Kidney (tissue), 14 donors: ENCODE results near the gene CPA5. TPM values are rescaled to one million over a fixed set of nuclear protein-coding genes. Genes with fewer than 3 reads are reported as not detected.

Experiments used
- DNase-seq, 5 donors: peaks; one replicate each; pipeline ENCODE4 v3.0.0-alpha.2; 2013 to 2020
- FAIRE-seq: peaks from 2 replicates; lab custom pipeline; 2012; peaks lifted over from hg19 to GRCh38; lab: Jason Lieb, UNC
- H3K27ac ChIP-seq, 2 donors: one replicate each; pipeline ENCODE4 v1.7.0; 2013; ENCODE audit warnings: low read depth in 2 of 2, low read length in 2 of 2, inconsistent platforms in 1 of 2
- H3K27me3 ChIP-seq: one replicate; pipeline ENCODE4 v1.7.1; 2013; ENCODE audit warnings: low read length, inconsistent platforms; ENCODE audit not compliant: control insufficient read depth, insufficient read depth
- H3K36me3 ChIP-seq, 3 donors: one replicate each; pipeline versions ENCODE4 v1.7.0 to v1.7.1; 2013; ENCODE audit warnings: low read length in 3 of 3, control low read depth in 1 of 3, inconsistent platforms in 1 of 3; ENCODE audit not compliant: insufficient read depth in 3 of 3, control insufficient read depth in 2 of 3
- H3K4me1 ChIP-seq, 3 donors: one replicate each; pipeline versions ENCODE4 v1.7.0 to v1.7.1; 2013; ENCODE audit warnings: low read length in 3 of 3, inconsistent platforms in 1 of 3, low read depth in 1 of 3; ENCODE audit not compliant: control insufficient read depth in 2 of 3, insufficient read depth in 2 of 3
- H3K4me3 ChIP-seq, 3 donors: one replicate each; pipeline versions ENCODE4 v1.7.0 to v1.8.1; 2013; ENCODE audit warnings: low read length in 3 of 3, control low read depth in 1 of 3, inconsistent platforms in 1 of 3
- H3K9ac ChIP-seq, 3 donors: one replicate each; pipeline versions ENCODE4 v1.7.0 to v1.7.1; 2013; ENCODE audit warnings: low read length in 3 of 3, control low read depth in 1 of 3, inconsistent platforms in 1 of 3
- H3K9me3 ChIP-seq, 3 donors: one replicate each; pipeline versions ENCODE4 v1.7.0 to v1.7.1; 2013; ENCODE audit warnings: low read length in 3 of 3, control low read depth in 1 of 3, inconsistent platforms in 1 of 3; ENCODE audit not compliant: control insufficient read depth in 2 of 3, insufficient read depth in 1 of 3
- CTCF ChIP-seq: IDR thresholded peaks from 3 replicates; pipeline ENCODE4 v1.5.1; 2012; ENCODE audit warnings: mild to moderate bottlenecking, moderate library complexity, borderline replicate concordance; ENCODE audit not compliant: insufficient read depth; ENCODE audit errors: extremely low read depth
- intact Hi-C: fragments of 100-400 bp; cut with DNase I; formaldehyde crosslinking; loops from one replicate; pipeline ENCODE4 v1.11.1; 2022
- polyA plus RNA-seq: library from polyadenylated mRNA; stranded (reverse); fragments of 350-450 nt; fragmentation: Illumina TruSeq; extraction: RNeasy Lipid Tissue Mini Kit (QIAGEN cat#74804); gene quantifications from one replicate; pipeline ENCODE4 v1.2.3, GENCODE V29; 2014; ENCODE audit warnings: low read depth, low replicate concordance; ENCODE audit not compliant: insufficient read depth
- total RNA-seq: library from RNA; stranded (reverse); fragmentation: NEBNext Ultra II Directional; extraction: Animal tissue kit (Norgen Biotek cat#: 25700); gene quantifications from one replicate; pipeline ENCODE4 v1.2.1, GENCODE V29; 2021
- donor health status: control.
- donor health status: control.
- donor health status: control.
- donor health status: control.
- donor health status: control.
- donor health status: DM: yes; HTN: yes; CAD: no.
- donor health status: Normal renal cell carcinoma (clear cell type).

Gene CPA5
- total and polyA plus RNA-seq, 2 donors from 2014 or later, result 0.54 to 1.1 TPM

- no peak for FAIRE-seq
- H3K4me1 ChIP-seq, result peaks cover 4 to 11% (median 8%) of the 10 kb centered on the region in 3 donors
- peak overlapping the region in 1 of 2 donors; percentile 11 for H3K27ac ChIP-seq
- H3K36me3 ChIP-seq, result no peaks in the 10 kb centered on the region
- H3K9me3 ChIP-seq, result no peaks in the 10 kb centered on the region
- H3K9ac ChIP-seq, result no peak overlapping the region
- intact Hi-C loops, result no loop called here
- H3K4me3 ChIP-seq, result no peak overlapping the region
- H3K27me3 ChIP-seq, result no peaks in the 10 kb centered on the region
- TF ChIP-seq CTCF, result no peak
- DNase-seq, result peak in 3 of 5 donors; percentile 39 to 68 (median 64)
Observed at GRCh38 chr7:130350945-130351790, 6.6 kb downstream of the CPA5 start.

GRCh38 chr7:130351791-130352090, 7.1 kb downstream of the CPA5 start:
- FAIRE-seq, result no peak
- H3K27ac ChIP-seq, result peak overlapping the region in 1 of 2 donors; percentile 11

GRCh38 chr7:130352194-130353074, 7.8 kb downstream of the CPA5 start:
- DNase-seq, result no peak
- peak overlapping the region; percentile 11 to 51 for H3K27ac ChIP-seq
- H3K27me3 ChIP-seq, result no peaks in the 10 kb centered on the region
- no peak overlapping the region for H3K4me3 ChIP-seq
- FAIRE-seq, result no peak
- intact Hi-C loops, result no loop called here
- H3K4me1 ChIP-seq, result peaks cover 10 to 13% (median 11%) of the 10 kb centered on the region in 3 donors
- no peaks in the 10 kb centered on the region for H3K36me3 ChIP-seq
- H3K9ac ChIP-seq, result peak overlapping the region in 1 of 3 donors; percentile 51
- TF ChIP-seq CTCF, result no peak
- H3K9me3 ChIP-seq, result no peaks in the 10 kb centered on the region

More at GRCh38 chr7:130351791-130352090, 7.1 kb downstream of the CPA5 start:
- TF ChIP-seq CTCF, result no peak
- H3K4me1 ChIP-seq, result peaks cover 7 to 13% (median 11%) of the 10 kb centered on the region in 3 donors
- no peak overlapping the region for H3K4me3 ChIP-seq
- DNase-seq, result no peak
- no peaks in the 10 kb centered on the region for H3K9me3 ChIP-seq
- no peak overlapping the region for H3K9ac ChIP-seq
- no peaks in the 10 kb centered on the region for H3K36me3 ChIP-seq
- intact Hi-C loops, result no loop called here
- no peaks in the 10 kb centered on the region for H3K27me3 ChIP-seq
